Right lobe of liver (tissue), 6 donors: ENCODE measurements around the gene CCDC97. TPM values are rescaled to one million over a fixed set of nuclear protein-coding genes. Genes with fewer than 3 reads are reported as not detected.

ENCODE experiments used
- ATAC-seq, 4 donors: fragments of 200-7000 bp; cut with Tn5 transposase; one replicate each; pipeline ENCODE4 v1.9.1; 2020; ENCODE audit warnings: mild to moderate bottlenecking in 4 of 4, moderate library complexity in 4 of 4
- DNase-seq, 3 donors: peaks; one replicate each; pipeline ENCODE4 v3.0.0-alpha.2; 2020
- H3K27ac ChIP-seq, 3 donors: fragments of 200-600 bp; one replicate each; pipeline ENCODE4 v1.8.0; 2022
- H3K27me3 ChIP-seq, 2 donors: fragments of 200-600 bp; one replicate each; pipeline ENCODE4 v1.8.0; 2022
- H3K36me3 ChIP-seq, 4 donors: fragments of 200-600 bp; sonication (generic) in 1 of 4; one replicate each; pipeline versions ENCODE4 v1.5.1 to v1.8.0; 2017 to 2022; ENCODE audit warnings: control low read depth in 1 of 4
- H3K4me1 ChIP-seq, 4 donors: fragments of 200-600 bp; sonication (generic) in 1 of 4; one replicate each; pipeline versions ENCODE4 v1.5.1 to v1.8.0; 2017 to 2022; ENCODE audit warnings: control low read depth in 1 of 4
- H3K4me3 ChIP-seq, 3 donors: fragments of 200-600 bp; one replicate each; pipeline ENCODE4 v1.8.0; 2022
- H3K9me3 ChIP-seq, 4 donors: fragments of 200-600 bp; sonication (generic) in 1 of 4; one replicate each; pipeline versions ENCODE4 v1.5.1 to v1.8.0; 2017 to 2022; ENCODE audit warnings: control low read depth in 1 of 4
- CTCF ChIP-seq, 4 donors: fragments of 200-600 bp in 3 of 4; fragments of 450-650 bp in 1 of 4; IDR thresholded peaks; one replicate each; pipeline versions ENCODE4 v1.5.1 to v1.8.0; 2016 to 2022; ENCODE audit warnings: antibody characterized with exemption in 4 of 4, mild to moderate bottlenecking in 2 of 4
- POLR2A ChIP-seq: fragments of 450-650 bp; IDR thresholded peaks from one replicate; pipeline ENCODE4 v1.6.1; 2017; ENCODE audit warnings: antibody characterized with exemption, mild to moderate bottlenecking
- WGBS: methylation state at CpG from one replicate; pipeline ENCODE4 v1.1.6; 2018; ENCODE audit warnings: low coverage, low lambda C conversion rate; ENCODE audit not compliant: insufficient coverage; ENCODE audit errors: missing lambda C conversion rate; 5-methylcytosine and 5-hydroxymethylcytosine counted together
- intact Hi-C, 2 donors: fragments of 100-400 bp; cut with DNase I; formaldehyde crosslinking; loops; one replicate each; pipeline versions ENCODE4 v1.11.2 to v1.14.1; 2022
- long read RNA-seq: library from polyadenylated mRNA; unstranded; transcript quantifications from one replicate; pipeline ENCODE4 v2.0.0, GENCODE V29; 2019
- total RNA-seq, 6 experiments: library from RNA; depleted of rRNA in 2 of 6; stranded (reverse); fragments of >200 nt in 2 of 6; fragmentation: NEBNext Ultra II Directional in 3 of 6; extraction: Animal tissue kit (Norgen Biotek cat#: 25700) in 3 of 6; gene quantifications; one replicate each; pipeline versions ENCODE4 v1.1.0 to v1.2.4, GENCODE V29; 2016 to 2023
- donor health status: DM: no; HTN: yes; CAD: no.
- donor health status: DM: no; HTN: no; CAD: no.
- donor health status: DM: no; HTN: no; CAD: no.
- donor health status: DM: no; HTN: yes; CAD: no.
- donor health status: DM: no; HTN: yes; CAD: no.

The CCDC97 gene
- 1 to 10 TPM; 4.6 to 7.2 (median 6.9) TPM for total RNA-seq
- long read RNA-seq = 0 reads

- TF ChIP-seq CTCF (IDR thresholded peaks at IDR 0.05) (no peak), POLR2A (peak; percentile 71)
- Histone ChIP-seq H3K9me3 (no peaks in the 10 kb centered on the region), H3K27me3 (no peaks in the 10 kb centered on the region), H3K27ac (peak within 1 kb of the TSS; percentile 91 to 98 (median 97)), H3K36me3 (peaks cover 0 to 27% (median 15%) of the 10 kb centered on the region in 4 donors), H3K4me3 (peak within 1 kb of the TSS; percentile 69 to 97 (median 90)), H3K4me1 (peaks cover 0 to 27% (median 13%) of the 10 kb centered on the region in 4 donors)
- under 1% methylated on average over 22 of the region's 47 CpGs for WGBS
- DNase-seq (peak; percentile 89 to 90 (median 90)), ATAC-seq (peak; percentile 83 to 88 (median 85))
- intact Hi-C loops = no loop called here
These were observed at the start of gene CCDC97 for GRCh38 chr19:41310033-41310831. TSS of gene CCDC97 (plus strand) at chr19:41310172. CDS start at chr19:41310311, 139 bp downstream.

GRCh38 chr19:41261474-41262190 is 48.3 kb upstream of the CCDC97 start:
- no peaks in the 10 kb centered on the region for H3K27me3 ChIP-seq
- H3K4me1 ChIP-seq = peaks cover 0 to 9% (median 3%) of the 10 kb centered on the region in 4 donors
- peak overlapping the region; percentile 36 to 62 (median 61) for H3K4me3 ChIP-seq
- H3K9me3 ChIP-seq = no peaks in the 10 kb centered on the region
- H3K36me3 ChIP-seq = no peaks in the 10 kb centered on the region
- ATAC-seq (no peak), DNase-seq (no peak)
- intact Hi-C loops = no loop called here
- peak overlapping the region; percentile 95 to 98 (median 97) for H3K27ac ChIP-seq
- TF ChIP-seq CTCF (IDR thresholded peaks at IDR 0.05) = no peak
- no peak for TF ChIP-seq POLR2A
- WGBS = 33% methylated on average over 6 of the region's 10 CpGs

GRCh38 chr19:41263042-41263849 is 46.7 kb upstream of the CCDC97 start:
- intact Hi-C loops = no loop called here

More at GRCh38 chr19:41263042-41263849, 46.7 kb upstream of the CCDC97 start:
- TF ChIP-seq CTCF (IDR thresholded peaks at IDR 0.05) (no peak), POLR2A (peak; percentile 95)
- ATAC-seq = peak; percentile 9 to 13 (median 10)
- Histone ChIP-seq H3K9me3 (no peaks in the 10 kb centered on the region), H3K27ac (peak overlapping the region; percentile 95 to 98 (median 97)), H3K36me3 (peaks cover 0 to 4% (median 2%) of the 10 kb centered on the region in 4 donors), H3K27me3 (no peaks in the 10 kb centered on the region), H3K4me3 (peak overlapping the region; percentile 43 to 62 (median 61)), H3K4me1 (peaks cover 0 to 15% (median 5%) of the 10 kb centered on the region in 4 donors)
- under 1% methylated on average over 40 of the region's 46 CpGs for WGBS
- peak; percentile 61 to 73 (median 70) for DNase-seq
